GM23338 (cell line): ENCODE measurements around the gene FRMD4A. TPM values are rescaled to one million over a fixed set of nuclear protein-coding genes. Genes with fewer than 3 reads are reported as not detected.

Experiments
- ATAC-seq: fragments of 200-7000 bp; cut with Tn5 transposase; 3 replicates; pipeline ENCODE4 v1.9.1; 2020
- DNase-seq: peaks from one replicate; pipeline ENCODE4 v3.0.0-alpha.2; 2015; ENCODE audit warnings: low spot score
- H2AFZ ChIP-seq: fragments of 200-600 bp; sonication (generic); 2 replicates; pipeline ENCODE4 v1.8.0; 2016; ENCODE audit warnings: antibody characterized with exemption, mild to moderate bottlenecking, moderate library complexity
- H3F3A ChIP-seq: fragments of 200-600 bp; sonication (generic); replicated peaks from 2 replicates; pipeline ENCODE4 v1.8.0; 2017; ENCODE audit warnings: antibody characterized with exemption, mixed run types, low read depth
- H3K27ac ChIP-seq: fragments of 200-600 bp; sonication (generic); 2 replicates; pipeline ENCODE4 v1.6.1; 2016; ENCODE audit warnings: low read depth
- H3K27me3 ChIP-seq: fragments of 200-600 bp; sonication (generic); 2 replicates; pipeline ENCODE4 v1.8.0; 2016; ENCODE audit warnings: mild to moderate bottlenecking, mixed run types, moderate library complexity; ENCODE audit not compliant: insufficient read depth
- H3K36me3 ChIP-seq: fragments of 200-600 bp; sonication (generic); 2 replicates; pipeline ENCODE4 v1.8.0; 2016; ENCODE audit warnings: mild to moderate bottlenecking; ENCODE audit not compliant: insufficient read depth
- H3K4me1 ChIP-seq: fragments of 200-600 bp; sonication (generic); 2 replicates; pipeline ENCODE4 v1.8.0; 2016; ENCODE audit warnings: mild to moderate bottlenecking, moderate library complexity; ENCODE audit not compliant: insufficient read depth
- H3K4me2 ChIP-seq: fragments of 200-600 bp; sonication (generic); 2 replicates; pipeline ENCODE4 v1.7.1; 2017; ENCODE audit warnings: mixed run types
- H3K4me3 ChIP-seq: fragments of 200-600 bp; sonication (generic); 2 replicates; pipeline ENCODE4 v1.6.1; 2016; ENCODE audit warnings: mixed run types
- H3K79me2 ChIP-seq: fragments of 200-600 bp; sonication (generic); replicated peaks from 2 replicates; pipeline ENCODE4 v1.8.0; 2017; ENCODE audit warnings: mild to moderate bottlenecking; ENCODE audit not compliant: insufficient read depth
- H3K9me2 ChIP-seq: fragments of 200-600 bp; sonication (generic); 2 replicates; pipeline ENCODE4 v1.8.0; 2017; ENCODE audit not compliant: insufficient read depth
- H4K20me1 ChIP-seq: fragments of 200-600 bp; sonication (generic); replicated peaks from 2 replicates; pipeline ENCODE4 v1.8.0; 2017; ENCODE audit warnings: mild to moderate bottlenecking; ENCODE audit not compliant: insufficient read depth
- H3K27ac Mint-ChIP-seq: 2 replicates; pipeline ENCODE4 v1.8.0; 2020; ENCODE audit warnings: inconsistent platforms, mild to moderate bottlenecking, moderate library complexity, mixed read lengths
- H3K27me3 Mint-ChIP-seq: 3 replicates; pipeline ENCODE4 v1.8.0; 2022; ENCODE audit warnings: low read depth, mild to moderate bottlenecking, moderate library complexity, mixed read lengths, inconsistent platforms; ENCODE audit not compliant: insufficient read depth, poor library complexity
- H3K36me3 Mint-ChIP-seq: 3 replicates; pipeline ENCODE4 v1.8.0; 2021; ENCODE audit warnings: low read depth, mild to moderate bottlenecking, inconsistent platforms, moderate library complexity, mixed read lengths
- H3K4me1 Mint-ChIP-seq: 3 replicates; pipeline ENCODE4 v1.8.0; 2020; ENCODE audit warnings: mild to moderate bottlenecking, inconsistent platforms, mixed read lengths
- H3K4me3 Mint-ChIP-seq: 3 replicates; pipeline ENCODE4 v1.8.0; 2021; ENCODE audit warnings: moderate library complexity, mild to moderate bottlenecking, inconsistent platforms, mixed read lengths
- H3K9me3 Mint-ChIP-seq: 3 replicates; pipeline ENCODE4 v1.8.0; 2020; ENCODE audit warnings: moderate library complexity, mild to moderate bottlenecking, inconsistent platforms, mixed read lengths
- CREB1 ChIP-seq: fragments of 250-450 bp; sonication (Bioruptor Pico); IDR thresholded peaks from 2 replicates; pipeline ENCODE4 v1.5.0; 2020; ENCODE audit warnings: low read depth, mild to moderate bottlenecking, moderate library complexity
- CTCF ChIP-seq, 2 experiments: fragments of 200-600 bp in 1 of 2; sonication (generic) in 1 of 2; conservative IDR thresholded peaks; 2 replicates each; pipeline versions ENCODE4 v1.5.1 to v1.6.1; 2016 to 2017; ENCODE audit warnings: antibody characterized with exemption in 2 of 2, low read depth in 2 of 2, mild to moderate bottlenecking in 2 of 2, moderate library complexity in 1 of 2
- EZH2 ChIP-seq: fragments of 200-600 bp; sonication (generic); IDR thresholded peaks from one replicate; pipeline ENCODE4 v1.8.0; 2017; ENCODE audit warnings: antibody characterized with exemption, mild to moderate bottlenecking, low read depth; ENCODE audit not compliant: unreplicated experiment
- EZH2phosphoT487 ChIP-seq: fragments of 200-600 bp; sonication (generic); IDR thresholded peaks from one replicate; pipeline ENCODE4 v1.8.1; 2018; ENCODE audit warnings: antibody characterized with exemption; ENCODE audit not compliant: unreplicated experiment
- JUNB ChIP-seq: IDR thresholded peaks from one replicate; pipeline ENCODE4 v1.6.1; 2016; ENCODE audit warnings: antibody characterized with exemption; ENCODE audit not compliant: unreplicated experiment
- NANOG ChIP-seq: IDR thresholded peaks from 2 replicates; pipeline ENCODE4 v1.6.1; 2016; ENCODE audit warnings: antibody characterized with exemption, borderline replicate concordance
- POLR2AphosphoS5 ChIP-seq: IDR thresholded peaks from 2 replicates; pipeline ENCODE4 v1.6.1; 2016; ENCODE audit warnings: antibody characterized with exemption, low read depth
- STAT1 ChIP-seq: IDR thresholded peaks from one replicate; pipeline ENCODE4 v1.6.1; 2016; ENCODE audit warnings: antibody characterized with exemption; ENCODE audit not compliant: unreplicated experiment
- ZNF114 ChIP-seq: fragments of 250-450 bp; sonication (Bioruptor Pico); IDR thresholded peaks from 2 replicates; pipeline ENCODE4 v1.5.0; 2020; ENCODE audit warnings: mild to moderate bottlenecking, moderate library complexity
- ZNF331 ChIP-seq: fragments of 250-450 bp; sonication (Bioruptor Pico); IDR thresholded peaks from 2 replicates; pipeline ENCODE4 v1.5.0; 2020; ENCODE audit warnings: low read depth, mild to moderate bottlenecking, moderate library complexity
- polyA plus RNA-seq: library from polyadenylated mRNA; unstranded; fragments of >200 nt; fragmentation: Nextera tagmentation; extraction: Ambion mirVana; gene quantifications from 2 replicates; pipeline ENCODE4 v1.2.1, GENCODE V29; 2016
- total RNA-seq: library from RNA; depleted of rRNA; stranded (reverse); fragments of >200 nt; shearing (Covaris generic); gene quantifications from 2 replicates; pipeline ENCODE4 v1.2.3, GENCODE V29; 2014
- TF ChIP-seq, protein P1 (sequence below): IDR thresholded peaks from one replicate; pipeline ENCODE4 v1.6.1; 2018; ENCODE audit warnings: antibody characterized with exemption; ENCODE audit not compliant: unreplicated experiment
- TF ChIP-seq, protein P2 (sequence below): IDR thresholded peaks from 2 replicates; pipeline ENCODE4 v1.6.1; 2016; ENCODE audit warnings: antibody characterized with exemption

Gene FRMD4A
- total and polyA plus RNA-seq, 2 experiments from 2014 or later = 14.0 to 20.1 TPM

GRCh38 chr10:13771992-13772391 lies 558.7 kb downstream of the FRMD4A start (continued):
- TF ChIP-seq CTCF (conservative IDR thresholded peaks at IDR 0.05; ENCODE audit: low read depth in 2 of 2) (no peak), ZNF114 (no peak)

- Mint-ChIP-seq H3K27me3 (peaks cover 3% of the 10 kb centered on the region), H3K9me3 (peaks cover 3% of the 10 kb centered on the region; the same call in 1 of the 3 replicates), H3K4me3 (no peak overlapping the region), H3K36me3 (peaks cover 4% of the 10 kb centered on the region; the same call in 2 of the 3 replicates), H3K27ac (no peak overlapping the region), H3K4me1 (peaks cover 6% of the 10 kb centered on the region)
- no peak overlapping the region for H3K27ac ChIP-seq
- ATAC-seq (no peak), DNase-seq (no peak)
- H3K27me3 ChIP-seq = no peaks in the 10 kb centered on the region
- H3K9me2 ChIP-seq = peaks cover 12% of the 10 kb centered on the region; the same call in 1 of the 2 replicates
- no peak overlapping the region for H2AFZ ChIP-seq
- H3K4me3 ChIP-seq = no peak overlapping the region
- TF ChIP-seq STAT1 (no peak), ZNF331 (CRISPR knock-in tag) (no peak), NANOG (no peak)
- TF ChIP-seq, protein P1, sequence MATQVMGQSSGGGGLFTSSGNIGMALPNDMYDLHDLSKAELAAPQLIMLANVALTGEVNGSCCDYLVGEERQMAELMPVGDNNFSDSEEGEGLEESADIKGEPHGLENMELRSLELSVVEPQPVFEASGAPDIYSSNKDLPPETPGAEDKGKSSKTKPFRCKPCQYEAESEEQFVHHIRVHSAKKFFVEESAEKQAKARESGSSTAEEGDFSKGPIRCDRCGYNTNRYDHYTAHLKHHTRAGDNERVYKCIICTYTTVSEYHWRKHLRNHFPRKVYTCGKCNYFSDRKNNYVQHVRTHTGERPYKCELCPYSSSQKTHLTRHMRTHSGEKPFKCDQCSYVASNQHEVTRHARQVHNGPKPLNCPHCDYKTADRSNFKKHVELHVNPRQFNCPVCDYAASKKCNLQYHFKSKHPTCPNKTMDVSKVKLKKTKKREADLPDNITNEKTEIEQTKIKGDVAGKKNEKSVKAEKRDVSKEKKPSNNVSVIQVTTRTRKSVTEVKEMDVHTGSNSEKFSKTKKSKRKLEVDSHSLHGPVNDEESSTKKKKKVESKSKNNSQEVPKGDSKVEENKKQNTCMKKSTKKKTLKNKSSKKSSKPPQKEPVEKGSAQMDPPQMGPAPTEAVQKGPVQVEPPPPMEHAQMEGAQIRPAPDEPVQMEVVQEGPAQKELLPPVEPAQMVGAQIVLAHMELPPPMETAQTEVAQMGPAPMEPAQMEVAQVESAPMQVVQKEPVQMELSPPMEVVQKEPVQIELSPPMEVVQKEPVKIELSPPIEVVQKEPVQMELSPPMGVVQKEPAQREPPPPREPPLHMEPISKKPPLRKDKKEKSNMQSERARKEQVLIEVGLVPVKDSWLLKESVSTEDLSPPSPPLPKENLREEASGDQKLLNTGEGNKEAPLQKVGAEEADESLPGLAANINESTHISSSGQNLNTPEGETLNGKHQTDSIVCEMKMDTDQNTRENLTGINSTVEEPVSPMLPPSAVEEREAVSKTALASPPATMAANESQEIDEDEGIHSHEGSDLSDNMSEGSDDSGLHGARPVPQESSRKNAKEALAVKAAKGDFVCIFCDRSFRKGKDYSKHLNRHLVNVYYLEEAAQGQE = no peak
- no peak overlapping the region for H3K4me2 ChIP-seq
- no peaks in the 10 kb centered on the region for H3K79me2 ChIP-seq
- H3K4me1 ChIP-seq = 0 out of 2 replicates have a peak, but pooled peaks cover 5% of the 10 kb centered on the region
- no peaks in the 10 kb centered on the region for H3K36me3 ChIP-seq
- no peaks in the 10 kb centered on the region for H3F3A ChIP-seq
- no peaks in the 10 kb centered on the region for H4K20me1 ChIP-seq
These were observed 559.8 kb downstream of the FRMD4A start for GRCh38 chr10:13770760-13771493.

DNA sequence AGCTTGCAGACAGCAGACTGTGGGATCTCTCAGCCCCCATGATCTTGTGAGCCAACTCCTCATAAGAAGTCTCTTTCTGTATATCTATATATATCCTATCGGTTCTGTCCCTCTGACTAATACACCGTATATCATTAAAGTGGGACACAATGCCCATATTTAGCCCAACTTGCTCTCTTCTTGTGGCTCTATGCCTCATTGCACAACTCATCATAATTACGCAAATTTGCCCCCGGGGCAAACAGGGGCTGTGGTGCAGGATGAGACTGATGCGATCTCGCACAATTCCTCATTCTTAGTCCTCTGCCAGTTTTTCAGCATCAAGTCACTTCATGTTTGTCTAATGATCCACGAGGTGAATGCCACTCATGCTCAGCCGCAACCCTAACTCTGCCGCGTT lies 560.8 kb downstream of the FRMD4A start:
- H4K20me1 ChIP-seq = no peaks in the 10 kb centered on the region
- no peak overlapping the region for H3K4me2 ChIP-seq
- H2AFZ ChIP-seq = no peak overlapping the region
- no peak overlapping the region for H3K4me3 ChIP-seq
- H3K27ac ChIP-seq = no peak overlapping the region
- peaks cover 12% of the 10 kb centered on the region; the same call in 1 of the 2 replicates for H3K9me2 ChIP-seq
- Mint-ChIP-seq H3K36me3 (no peaks in the 10 kb centered on the region; the same call in 1 of the 3 replicates), H3K4me3 (no peak overlapping the region), H3K27me3 (peaks cover 3% of the 10 kb centered on the region), H3K4me1 (peaks cover 6% of the 10 kb centered on the region), H3K9me3 (no peaks in the 10 kb centered on the region), H3K27ac (no peak overlapping the region)
- no peak for ATAC-seq
- H3K79me2 ChIP-seq = no peaks in the 10 kb centered on the region
- H3F3A ChIP-seq = no peaks in the 10 kb centered on the region
- 0 out of 2 replicates have a peak, but pooled peaks cover 5% of the 10 kb centered on the region for H3K4me1 ChIP-seq
- H3K36me3 ChIP-seq = no peaks in the 10 kb centered on the region
- H3K27me3 ChIP-seq = no peaks in the 10 kb centered on the region
- no peak for DNase-seq
- no peak for TF ChIP-seq JUNB
- TF ChIP-seq CREB1 = no peak
- TF ChIP-seq POLR2AphosphoS5 = no peak
- TF ChIP-seq EZH2phosphoT487 = no peak
- TF ChIP-seq, protein P2, sequence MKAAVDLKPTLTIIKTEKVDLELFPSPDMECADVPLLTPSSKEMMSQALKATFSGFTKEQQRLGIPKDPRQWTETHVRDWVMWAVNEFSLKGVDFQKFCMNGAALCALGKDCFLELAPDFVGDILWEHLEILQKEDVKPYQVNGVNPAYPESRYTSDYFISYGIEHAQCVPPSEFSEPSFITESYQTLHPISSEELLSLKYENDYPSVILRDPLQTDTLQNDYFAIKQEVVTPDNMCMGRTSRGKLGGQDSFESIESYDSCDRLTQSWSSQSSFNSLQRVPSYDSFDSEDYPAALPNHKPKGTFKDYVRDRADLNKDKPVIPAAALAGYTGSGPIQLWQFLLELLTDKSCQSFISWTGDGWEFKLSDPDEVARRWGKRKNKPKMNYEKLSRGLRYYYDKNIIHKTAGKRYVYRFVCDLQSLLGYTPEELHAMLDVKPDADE = no peak
- TF ChIP-seq EZH2 = no peak
- no peak for TF ChIP-seq CTCF (conservative IDR thresholded peaks at IDR 0.05; ENCODE audit: low read depth in 2 of 2)
- no peak for TF ChIP-seq NANOG
